Left ventricle myocardium superior (tissue), 1 donor: ENCODE data around the gene CENPS. TPM values are rescaled to one million over a fixed set of nuclear protein-coding genes. Genes with fewer than 3 reads are reported as not detected.
"Not testable (repeated sequence)": the region's sequence is repeated elsewhere in the genome, so short reads cannot be mapped to it uniquely, and the experiment has no call there.

Experiments
- ATAC-seq: fragments of 200-7000 bp; cut with Tn5 transposase; one replicate; pipeline ENCODE4 v1.9.1; 2020; ENCODE audit warnings: mild to moderate bottlenecking, moderate library complexity
- DNase-seq: peaks from one replicate; pipeline ENCODE4 v3.0.0-alpha.2; 2020
- intact Hi-C: fragments of 100-400 bp; cut with micrococcal nuclease; formaldehyde crosslinking; loops from one replicate; pipeline ENCODE4 v1.11.0; 2022
- total RNA-seq: library from RNA; stranded (reverse); fragmentation: NEBNext Ultra II Directional; extraction: Animal tissue kit (Norgen Biotek cat#: 25700); gene quantifications from one replicate; pipeline ENCODE4 v1.2.1, GENCODE V29; 2021
- donor health status: DM: no; HTN: yes; CAD: no; lungs with severe emphysema.

CENPS gene
- total RNA-seq, 1 donor from 2014 or later, result 5.5 TPM

- no peak for DNase-seq
- intact Hi-C loops, result no loop called here
- ATAC-seq, result no peak
Measured at GRCh38 chr1:10444248-10444647, 14.0 kb downstream of the CENPS start.

GRCh38 chr1:10444795-10445397 lies 14.7 kb downstream of the CENPS start:
- no peak for ATAC-seq
- DNase-seq, result no peak
- intact Hi-C loops, result no loop called here

GRCh38 chr1:10446790-10447422 lies 16.7 kb downstream of the CENPS start:
- DNase-seq, result no peak
- intact Hi-C loops, result no loop called here
- no peak for ATAC-seq

- DNase-seq, result no peak
- intact Hi-C loops, result no loop called here
- ATAC-seq, result no peak
Measured at GRCh38 chr1:10449751-10450150, 19.5 kb downstream of the CENPS start, which contains the start of gene CORT. CORT (plus strand) TSS chr1:10450031; CDS start chr1:10450224, 193 bp downstream.

GRCh38 chr1:10450156-10450814 lies 20.1 kb downstream of the CENPS start:
- intact Hi-C loops, result no loop called here
- ATAC-seq, result no peak
- DNase-seq, result no peak

- DNase-seq (no peak), ATAC-seq (no peak)
- intact Hi-C loops, result no loop called here
Measured at GRCh38 chr1:10450836-10451235, 20.6 kb downstream of the CENPS start.

- intact Hi-C loops, result no loop called here
- ATAC-seq (peak; percentile 39), DNase-seq (no peak)
Measured at GRCh38 chr1:10451287-10451686, 21.1 kb downstream of the CENPS start.

GRCh38 chr1:10456048-10456447 lies 25.8 kb downstream of the CENPS start:
- ATAC-seq (no peak), DNase-seq (no peak)
- intact Hi-C loops, result no loop called here

- DNase-seq (no peak), ATAC-seq (peak; percentile 59)
- intact Hi-C loops, result no loop called here
Measured at GRCh38 chr1:10456661-10457060, 26.4 kb downstream of the CENPS start.

- ATAC-seq, intact Hi-C loops, DNase-seq: not testable (repeated sequence)
Measured at GRCh38 chr1:10457462-10457861, 27.2 kb downstream of the CENPS start.

GRCh38 chr1:10457875-10458274 lies 27.6 kb downstream of the CENPS start:
- ATAC-seq (no peak), DNase-seq (no peak)
- intact Hi-C loops, result no loop called here

- no peak for ATAC-seq
- no peak for DNase-seq
- intact Hi-C loops, result no loop called here
Measured at GRCh38 chr1:10459184-10459583, 29.0 kb downstream of the CENPS start.

- no peak for ATAC-seq
- DNase-seq, result no peak
- intact Hi-C loops, result no loop called here
Measured at GRCh38 chr1:10467078-10467477, 36.8 kb downstream of the CENPS start.

GRCh38 chr1:10470043-10470442 lies 39.8 kb downstream of the CENPS start:
- intact Hi-C loops, result no loop called here
- ATAC-seq (no peak), DNase-seq (no peak)

- DNase-seq, result no peak
- intact Hi-C loops, result no loop called here
- ATAC-seq, result no peak
Measured at GRCh38 chr1:10471411-10472219, 41.4 kb downstream of the CENPS start.

GRCh38 chr1:10472220-10473144 lies 42.2 kb downstream of the CENPS start, which contains the start of gene DFFA:
DFFA (minus strand) TSS chr1:10472529; CDS start chr1:10472458, 71 bp downstream.
- ATAC-seq (peak; percentile 85), DNase-seq (peak; percentile 93)
- intact Hi-C loops, result no loop called here

GRCh38 chr1:10473145-10473765 lies 43.0 kb downstream of the CENPS start:
- ATAC-seq (no peak), DNase-seq (no peak)
- intact Hi-C loops, result no loop called here

- DNase-seq, ATAC-seq, intact Hi-C loops: not testable (repeated sequence)
Measured at GRCh38 chr1:10474309-10474612, 44.0 kb downstream of the CENPS start.
